Measurements from ENCODE around the gene MBP. TPM values are rescaled to one million over a fixed set of nuclear protein-coding genes. Genes with fewer than 3 reads are reported as not detected.

MBP gene
- total and polyA plus RNA-seq, 2 of the 13 experiments (the other 11 are each of a cell fraction or from before 2014, with no cell fraction given), result 5.0 to 8.5 TPM

GRCh38 chr18:76953156-76953555 lies 179.4 kb downstream of the MBP start:
- Histone ChIP-seq H2AFZ (ENCODE audit: low read length) (no peak overlapping the region), H4K20me1 (ENCODE audit: insufficient read depth, low read length) (no peaks in the 10 kb centered on the region), H3K27ac (ENCODE audit: extremely low read length, insufficient read depth, low read length) (no peak overlapping the region), H3K27me3 (ENCODE audit: control insufficient read depth in 1 of 2, insufficient read depth in 2 of 2, low read length in 2 of 2) (no peaks in the 10 kb centered on the region), H3K4me3 (replicated peaks in 1 of 3; ENCODE audit: insufficient read depth in 1 of 3, low read depth in 2 of 3, low read length in 3 of 3) (no peak overlapping the region), H3K4me1 (ENCODE audit: insufficient read depth, low read length) (peaks cover 14% of the 10 kb centered on the region), H3K79me2 (ENCODE audit: insufficient read depth, low read length) (no peaks in the 10 kb centered on the region), H3K9me3 (ENCODE audit: low read length) (no peaks in the 10 kb centered on the region), H3K4me2 (ENCODE audit: low read depth, low read length) (no peak overlapping the region), H3K36me3 (replicated peaks in 1 of 2; ENCODE audit: control insufficient read depth in 1 of 2, insufficient read depth in 2 of 2, low read length in 2 of 2) (peaks cover 7 to 13% of the 10 kb centered on the region in 2 experiments; a peak in 3 of 5 replicates), H3K9ac (ENCODE audit: insufficient read depth, low read depth, low read length) (no peak overlapping the region)
- BruUV-seq (replicated peaks), result no TSS peak
- ATAC-seq (no peak), FAIRE-seq (no peak), DNase-seq (ENCODE audit: low spot score) (no peak)
- intact Hi-C loops (cut with micrococcal nuclease; ENCODE audit: unreplicated experiment) (no loop called here), in situ Hi-C loops (cut with HindIII; ENCODE audit: extremely low pct_ligation_motif_present, low pct_unique_long_range_greater_than_20kb) (no loop called here)
- ChIA-PET CTCF (ENCODE audit: low intra/inter-chr PET ratio, low total read pairs) (no interaction called here), POLR2A (no interaction called here)
- WGBS (ENCODE audit: low lambda C conversion rate), result 87% methylated on average over 6 of the region's 6 CpGs
- TF ChIP-seq ZNF205 (CRISPR knock-in tag; IDR thresholded peaks at IDR 0.05), result no peak
- TF ChIP-seq PHF20 (CRISPR knock-in tag; IDR thresholded peaks at IDR 0.05), result no peak
- no peak for TF ChIP-seq ZNF569 (CRISPR knock-in tag; IDR thresholded peaks at IDR 0.05; ENCODE audit: borderline replicate concordance)
- no peak for TF ChIP-seq RAD21 (CRISPR knock-in tag; IDR thresholded peaks at IDR 0.05)
- TF ChIP-seq ELK4 (CRISPR knock-in tag; IDR thresholded peaks at IDR 0.05; ENCODE audit: borderline replicate concordance), result no peak
- no peak for TF ChIP-seq ZBTB14 (CRISPR knock-in tag; IDR thresholded peaks at IDR 0.05)
- TF ChIP-seq MED13 (CRISPR knock-in tag; IDR thresholded peaks at IDR 0.05), result no peak
- TF ChIP-seq GZF1 (CRISPR knock-in tag; IDR thresholded peaks at IDR 0.05), result no peak
- TF ChIP-seq CSRNP2 (CRISPR knock-in tag; conservative IDR thresholded peaks at IDR 0.05; ENCODE audit: low read depth), result no peak
- TF ChIP-seq MXD4 (CRISPR knock-in tag; IDR thresholded peaks at IDR 0.05), result no peak
- TF ChIP-seq PITX1 (CRISPR knock-in tag; IDR thresholded peaks at IDR 0.05), result no peak
- TF ChIP-seq GMEB1 (CRISPR knock-in tag; IDR thresholded peaks at IDR 0.05; ENCODE audit: borderline replicate concordance), result no peak
- no peak for TF ChIP-seq ARID5B (CRISPR knock-in tag; IDR thresholded peaks at IDR 0.05)
- TF ChIP-seq ZNF83 (CRISPR knock-in tag; IDR thresholded peaks at IDR 0.05; ENCODE audit: borderline replicate concordance), result no peak
- TF ChIP-seq ZSCAN12 (CRISPR knock-in tag; IDR thresholded peaks at IDR 0.05), result no peak

Data from HepG2 (cell line).